A673 (cell line): ENCODE measurements around the gene NANOG. TPM values are rescaled to one million over a fixed set of nuclear protein-coding genes. Genes with fewer than 3 reads are reported as not detected.
"Not testable (repeated sequence)": the region's sequence is repeated elsewhere in the genome, so short reads cannot be mapped to it uniquely, and the experiment has no call there.

Experiments used
- BruUV-seq: library from RNA; stranded (reverse); fragments of 400-500 nt; replicated peaks from 2 replicates; lab custom pipeline; 2021; lab: Mats Ljungman, UMichigan
- CTCF ChIA-PET: fragments of 300-600 bp; sonication (Branson Sonifier 250); formaldehyde crosslinking; loops from one replicate; lab custom pipeline; 2022; ENCODE audit warnings: antibody characterized with exemption; lab: Charles Lee
- POLR2A ChIA-PET: fragments of 300-600 bp; sonication (Branson Sonifier 250); formaldehyde crosslinking; loops from one replicate; lab custom pipeline; 2022; ENCODE audit warnings: antibody characterized with exemption; ENCODE audit not compliant: low non-redundant PET; lab: Charles Lee
- DNase-seq: peaks from one replicate; pipeline ENCODE4 v3.0.0-alpha.2; 2015; ENCODE audit warnings: low spot score
- H3K27ac ChIP-seq: fragments of 200-600 bp; sonication (generic); 2 replicates; pipeline ENCODE4 v1.5.1; 2016; ENCODE audit warnings: mixed run types, low read depth, mild to moderate bottlenecking, mixed read lengths, antibody characterized with exemption, low read length; ENCODE audit not compliant: poor library complexity, severe bottlenecking
- H3K27me3 ChIP-seq: fragments of 200-600 bp; sonication (generic); replicated peaks from 2 replicates; pipeline ENCODE4 v1.6.1; 2017; ENCODE audit warnings: mixed run types, low read depth, mild to moderate bottlenecking, mixed read lengths, antibody characterized with exemption, low read length; ENCODE audit not compliant: insufficient read depth, poor library complexity
- H3K36me3 ChIP-seq: fragments of 200-600 bp; sonication (generic); 2 replicates; pipeline ENCODE4 v1.6.1; 2016; ENCODE audit warnings: mixed run types, mild to moderate bottlenecking, mixed read lengths, antibody characterized with exemption, low read length; ENCODE audit not compliant: insufficient read depth, poor library complexity, severe bottlenecking
- H3K4me1 ChIP-seq: fragments of 200-600 bp; sonication (generic); 2 replicates; pipeline ENCODE4 v1.6.1; 2017; ENCODE audit warnings: mixed run types, mild to moderate bottlenecking, mixed read lengths, antibody characterized with exemption, low read length; ENCODE audit not compliant: insufficient read depth, poor library complexity, severe bottlenecking
- H3K4me3 ChIP-seq: fragments of 200-600 bp; sonication (generic); 2 replicates; pipeline ENCODE4 v1.5.1; 2016; ENCODE audit warnings: low read depth, mixed run types, mild to moderate bottlenecking, mixed read lengths, low read length; ENCODE audit not compliant: poor library complexity, severe bottlenecking
- H3K9me3 ChIP-seq: fragments of 200-600 bp; sonication (generic); 2 replicates; pipeline ENCODE4 v1.6.1; 2016; ENCODE audit warnings: mixed run types, low read depth, mild to moderate bottlenecking, mixed read lengths, antibody characterized with exemption, low read length; ENCODE audit not compliant: poor library complexity, severe bottlenecking
- CTCF ChIP-seq: fragments of 300-800, 200-600 bp; sonication (generic); conservative IDR thresholded peaks from 2 replicates; pipeline ENCODE4 v1.5.1; 2017; ENCODE audit warnings: low read depth, mild to moderate bottlenecking, antibody characterized with exemption, low read length, moderate library complexity, mixed read lengths
- EZH2 ChIP-seq: fragments of 200-600 bp; sonication (generic); IDR thresholded peaks from 2 replicates; pipeline ENCODE4 v1.6.1; 2017; ENCODE audit warnings: borderline replicate concordance, low read depth, mild to moderate bottlenecking, mixed read lengths, antibody characterized with exemption, low read length; ENCODE audit not compliant: poor library complexity, severe bottlenecking
- intact Hi-C: fragments of 100-400 bp; cut with micrococcal nuclease; formaldehyde crosslinking; loops from one replicate; pipeline ENCODE4 v1.10.0; 2022; ENCODE audit not compliant: unreplicated experiment
- total RNA-seq: library from RNA; stranded (reverse); gene quantifications from 2 replicates; pipeline ENCODE4 v1.2.3, GENCODE V29; 2021

Gene NANOG
- total RNA-seq, 1 experiment from 2014 or later, result not detected

- Histone ChIP-seq H3K4me1 (no peaks in the 10 kb centered on the region), H3K27me3 (no peaks in the 10 kb centered on the region), H3K4me3 (no peak overlapping the region), H3K9me3 (no peaks in the 10 kb centered on the region), H3K36me3 (no peaks in the 10 kb centered on the region), H3K27ac (no peak overlapping the region)
- ChIA-PET CTCF (interaction anchor here (0.7 kb wide), 1 partner anchor 143 kb away, joined by 4 read pairs; no protein-coding TSS in a partner anchor), POLR2A (no interaction called here)
- intact Hi-C loops, result no loop called here
- no TSS peak for BruUV-seq
- TF ChIP-seq CTCF (no peak), EZH2 (no peak)
- no peak for DNase-seq
These were observed 7.9 kb upstream of the NANOG start for GRCh38 chr12:7781274-7781673.

- POLR2A ChIA-PET, result no interaction called here
These were observed 7.1 kb upstream of the NANOG start for GRCh38 chr12:7782055-7782454.

GRCh38 chr12:7783433-7783832 lies 5.8 kb upstream of the NANOG start:
- H3K36me3 ChIP-seq, DNase-seq, intact Hi-C loops, CTCF ChIA-PET, BruUV-seq, POLR2A ChIA-PET, H3K4me3 ChIP-seq, H3K4me1 ChIP-seq, H3K27me3 ChIP-seq, H3K27ac ChIP-seq, H3K9me3 ChIP-seq: not testable (repeated sequence)

More at GRCh38 chr12:7782055-7782454, 7.1 kb upstream of the NANOG start:
- no peak overlapping the region for H3K4me3 ChIP-seq
- no peak for DNase-seq
- H3K4me1 ChIP-seq, result no peaks in the 10 kb centered on the region
- H3K27ac ChIP-seq, result no peak overlapping the region
- no peaks in the 10 kb centered on the region for H3K36me3 ChIP-seq
- CTCF ChIA-PET, result no interaction called here
- no peaks in the 10 kb centered on the region for H3K9me3 ChIP-seq
- no peaks in the 10 kb centered on the region for H3K27me3 ChIP-seq
- intact Hi-C loops, result no loop called here
- no peak for TF ChIP-seq EZH2
- TF ChIP-seq CTCF, result no peak
- no TSS peak for BruUV-seq

- H3K27me3 ChIP-seq, result no peaks in the 10 kb centered on the region
- no peak overlapping the region for H3K27ac ChIP-seq
- intact Hi-C loops, result no loop called here
- no peak for DNase-seq
- BruUV-seq, result no TSS peak
- ChIA-PET CTCF (no interaction called here), POLR2A (no interaction called here)
- no peak overlapping the region for H3K4me3 ChIP-seq
- TF ChIP-seq EZH2 (no peak), CTCF (no peak)
- no peaks in the 10 kb centered on the region for H3K9me3 ChIP-seq
- no peaks in the 10 kb centered on the region for H3K36me3 ChIP-seq
- no peaks in the 10 kb centered on the region for H3K4me1 ChIP-seq
These were observed 4.5 kb upstream of the NANOG start for GRCh38 chr12:7784701-7785100.
